HEK293 (cell line): ENCODE results near the gene DLK1.

Source experiments
- ZBTB6 ChIP-seq: fragments of 450-650 bp; formaldehyde crosslinking; IDR thresholded peaks from 2 replicates; pipeline ENCODE4 v1.5.1; 2017; ENCODE audit warnings: missing biosample characterization, missing genetic modification characterization
- ZFP41 ChIP-seq: fragments of 450-650 bp; formaldehyde crosslinking; IDR thresholded peaks from 2 replicates; pipeline ENCODE4 v1.5.1; 2016; ENCODE audit warnings: missing biosample characterization, missing genetic modification characterization, borderline replicate concordance
- ZNF23 ChIP-seq: fragments of 450-650 bp; formaldehyde crosslinking; IDR thresholded peaks from 2 replicates; pipeline ENCODE4 v1.5.1; 2016; ENCODE audit warnings: missing biosample characterization, missing genetic modification characterization, borderline replicate concordance
- ZNF707 ChIP-seq: fragments of 450-650 bp; formaldehyde crosslinking; IDR thresholded peaks from 2 replicates; pipeline ENCODE4 v1.5.1; 2016; ENCODE audit warnings: missing biosample characterization, missing genetic modification characterization

- no peak for TF ChIP-seq ZFP41 (tag by site-specific recombination)
- no peak for TF ChIP-seq ZNF23
- no peak for TF ChIP-seq ZBTB6
- no peak for TF ChIP-seq ZNF707 (tag by site-specific recombination)
Observed at GRCh38 chr14:100715332-100715731, 11.4 kb upstream of the DLK1 start.
